Endothelial cell of umbilical vein (primary cell): Measurements from ENCODE around the gene RAB5IF. TPM values are rescaled to one million over a fixed set of nuclear protein-coding genes. Genes with fewer than 3 reads are reported as not detected.

Experiments
- BruUV-seq: library from RNA; stranded (reverse); fragments of 400-500 nt; replicated peaks from 2 replicates; lab custom pipeline; 2021; lab: Mats Ljungman, UMichigan
- CTCF ChIA-PET: fragments of 300-600, 350-600 bp; sonication (Branson Sonifier 250); formaldehyde crosslinking; loops from one replicate; lab custom pipeline; 2021; ENCODE audit warnings: antibody characterized with exemption, inconsistent platforms; lab: Charles Lee
- POLR2A ChIA-PET: fragments of 300-600, 350-600 bp; sonication (Branson Sonifier 250); formaldehyde crosslinking; loops from one replicate; lab custom pipeline; 2021; ENCODE audit warnings: antibody characterized with exemption, inconsistent platforms; lab: Charles Lee
- DNase-seq: peaks from one replicate; pipeline ENCODE4 v3.0.0-alpha.2; 2011; ENCODE audit warnings: low read depth, low spot score
- FAIRE-seq: peaks from 2 replicates; lab custom pipeline; 2011; peaks lifted over from hg19 to GRCh38; lab: Jason Lieb, UNC
- H2AFZ ChIP-seq: 2 replicates; pipeline ENCODE4 v1.6.0; 2012; ENCODE audit warnings: low read depth, low read length, control low read depth, inconsistent platforms
- H3K27ac ChIP-seq: 2 replicates; pipeline ENCODE4 v1.5.1; 2011; ENCODE audit warnings: low read depth, mild to moderate bottlenecking, control low read depth, low read length, moderate library complexity; ENCODE audit not compliant: insufficient read depth
- H3K27me3 ChIP-seq, 2 experiments: 2 replicates each; pipeline versions ENCODE4 v1.6.0 to v1.6.1; 2011; ENCODE audit warnings: low read length in 2 of 2, mixed read lengths in 1 of 2; ENCODE audit not compliant: control insufficient read depth in 2 of 2, insufficient read depth in 2 of 2
- H3K36me3 ChIP-seq, 2 experiments: 2 replicates in 1 of 2; 3 replicates in 1 of 2; pipeline ENCODE4 v1.5.1; 2011; ENCODE audit warnings: low read length in 2 of 2, mild to moderate bottlenecking in 1 of 2, moderate library complexity in 1 of 2; ENCODE audit not compliant: control insufficient read depth in 2 of 2, insufficient read depth in 2 of 2; ENCODE audit errors: extremely low read depth in 1 of 2
- H3K4me1 ChIP-seq: 3 replicates; pipeline ENCODE4 v1.5.1; 2011; ENCODE audit warnings: mild to moderate bottlenecking, low read length; ENCODE audit not compliant: control insufficient read depth, insufficient read depth; ENCODE audit errors: extremely low read depth
- H3K4me2 ChIP-seq: 2 replicates; pipeline ENCODE4 v1.6.1; 2011; ENCODE audit warnings: low read length, control low read depth, mixed read lengths; ENCODE audit not compliant: insufficient read depth
- H3K4me3 ChIP-seq, 3 experiments: fragments of 200-600 bp in 1 of 3; sonication (generic), shearing (Covaris generic) in 1 of 3; replicated peaks in 1 of 3; 2 replicates each; pipeline ENCODE4 v1.5.1; 2011 to 2016; ENCODE audit warnings: control low read depth in 3 of 3, low read length in 3 of 3, mild to moderate bottlenecking in 2 of 3, inconsistent platforms in 1 of 3, low read depth in 1 of 3, moderate library complexity in 1 of 3; ENCODE audit not compliant: insufficient read depth in 1 of 3
- H3K79me2 ChIP-seq: 2 replicates; pipeline ENCODE4 v1.6.0; 2012; ENCODE audit warnings: low read length, inconsistent platforms; ENCODE audit not compliant: control insufficient read depth, insufficient read depth
- H3K9ac ChIP-seq: replicated peaks from 2 replicates; pipeline ENCODE3; 2011; ENCODE audit warnings: low read length, control low read depth; ENCODE audit not compliant: insufficient read depth; ENCODE audit errors: extremely low read depth
- H3K9me1 ChIP-seq: replicated peaks from 3 replicates; pipeline ENCODE4 v1.6.0; 2011; ENCODE audit warnings: mild to moderate bottlenecking, low read length; ENCODE audit not compliant: control insufficient read depth, insufficient read depth; ENCODE audit errors: extremely low read depth
- H3K9me3 ChIP-seq: replicated peaks from 2 replicates; pipeline ENCODE4 v1.5.1; 2012; ENCODE audit warnings: low read length, inconsistent platforms; ENCODE audit not compliant: control insufficient read depth, insufficient read depth
- H4K20me1 ChIP-seq: replicated peaks from 2 replicates; pipeline ENCODE3; 2011; ENCODE audit warnings: mild to moderate bottlenecking, low read length; ENCODE audit not compliant: control insufficient read depth, insufficient read depth; ENCODE audit errors: extremely low read depth
- GATA2 ChIP-seq: IDR thresholded peaks from 2 replicates; pipeline ENCODE4 v1.7.0; 2011; ENCODE audit warnings: low read depth, mild to moderate bottlenecking, moderate library complexity, mixed read lengths, low read length; ENCODE audit not compliant: insufficient read length, insufficient read depth
- JUN ChIP-seq: IDR thresholded peaks from 2 replicates; pipeline ENCODE4 v1.6.1; 2011; ENCODE audit warnings: borderline replicate concordance, low read depth; ENCODE audit not compliant: insufficient read length, insufficient read depth
- MYC ChIP-seq: IDR thresholded peaks from one replicate; pipeline ENCODE4 v1.6.1; 2011; ENCODE audit warnings: mild to moderate bottlenecking, low read depth, low read length
- POLR2AphosphoS5 ChIP-seq: IDR thresholded peaks from 2 replicates; pipeline ENCODE4 v1.6.1; 2012; ENCODE audit warnings: low read depth, mild to moderate bottlenecking, control low read depth, low read length, moderate library complexity; ENCODE audit not compliant: insufficient read depth
- dilution Hi-C: fragments of 300-500 bp; cut with MboI; formaldehyde crosslinking; loops from one replicate; pipeline ENCODE4 v1.15.0; 2019; ENCODE audit warnings: low sequenced_read_pairs; ENCODE audit not compliant: extremely low pct_ligation_motif_present
- intact Hi-C: fragments of 100-400 bp; cut with micrococcal nuclease; formaldehyde crosslinking; loops from one replicate; pipeline ENCODE4 v1.10.0; 2022
- polyA plus RNA-seq, 4 experiments: library from polyadenylated mRNA; depleted of rRNA in 3 of 4; stranded (reverse) in 3 of 4; unstranded in 1 of 4; fragments of >200 nt; gene quantifications; 2 replicates each; pipeline versions ENCODE4 v1.2.1 to v1.2.3, GENCODE V29; 2011 to 2012; ENCODE audit warnings: missing spikeins in 1 of 4
- total RNA-seq: library from RNA; stranded (reverse); gene quantifications from 2 replicates; pipeline ENCODE4 v1.2.3, GENCODE V29; 2021
- TF ChIP-seq, protein P1 (sequence below), 2 donors: IDR thresholded peaks; 1 replicate in 1 of 2; 2 replicates in 1 of 2; pipeline ENCODE4 v1.5.1; 2011; ENCODE audit warnings: low read length in 2 of 2, mild to moderate bottlenecking in 2 of 2, moderate library complexity in 2 of 2, control low read depth in 1 of 2, inconsistent platforms in 1 of 2, low read depth in 1 of 2; ENCODE audit not compliant: insufficient read depth in 1 of 2; ENCODE audit errors: extremely low read depth in 1 of 2

The RAB5IF gene
- total and polyA plus RNA-seq, 2 donors (not counting 3 experiments of a cell fraction or from before 2014, with no cell fraction given) = 113 to 162 TPM

DNA sequence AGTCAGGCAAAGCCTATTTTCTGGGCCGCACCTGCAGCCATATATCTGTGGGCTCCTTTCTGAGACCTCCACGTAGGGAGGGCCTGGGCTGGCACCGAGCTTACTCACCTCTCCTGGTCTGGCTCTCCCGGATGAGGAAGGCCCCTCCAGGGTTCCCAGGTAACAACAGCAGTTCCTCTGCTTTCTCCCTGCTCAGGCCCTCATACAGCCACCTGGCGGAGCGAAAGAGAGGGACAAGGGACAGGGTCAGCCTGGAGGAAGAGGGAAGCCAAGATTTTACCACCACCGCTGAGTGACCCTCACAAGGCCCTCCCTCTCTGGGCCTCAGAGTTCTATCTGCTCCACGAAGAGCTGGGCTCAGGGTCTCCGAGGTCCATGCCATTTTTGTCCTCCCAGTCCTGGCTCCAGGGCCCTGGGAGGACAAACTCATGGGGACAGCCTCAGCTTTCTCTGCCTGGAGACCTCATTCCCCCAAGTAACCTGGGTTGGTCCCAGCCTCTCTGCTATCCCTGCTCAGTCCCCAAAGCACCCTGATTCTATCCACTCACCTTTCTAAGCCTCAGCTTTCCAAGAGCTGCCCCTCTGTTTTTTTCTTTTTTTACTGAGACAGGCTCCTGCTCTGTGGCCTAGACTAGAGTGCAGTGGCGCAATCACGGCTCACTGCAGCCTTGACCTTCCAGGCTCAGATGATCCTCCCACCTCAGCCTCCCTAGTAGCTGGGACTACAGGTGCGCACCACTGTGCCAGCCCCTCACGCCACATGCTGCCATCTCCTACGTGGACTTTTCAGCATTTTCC is 27.1 kb downstream of the RAB5IF start:
- H3K4me1 ChIP-seq = no peaks in the 10 kb centered on the region
- H3K27me3 ChIP-seq = no peaks in the 10 kb centered on the region
- no peaks in the 10 kb centered on the region for H3K9me3 ChIP-seq
- dilution Hi-C loops = no loop called here
- H3K36me3 ChIP-seq = no peaks in the 10 kb centered on the region
- H3K27ac ChIP-seq = no peak overlapping the region
- no peak for TF ChIP-seq JUN
- no peaks in the 10 kb centered on the region for H3K79me2 ChIP-seq
- intact Hi-C loops = no loop called here
- H3K9ac ChIP-seq = no peak overlapping the region
- H4K20me1 ChIP-seq = no peaks in the 10 kb centered on the region
- DNase-seq (no peak), FAIRE-seq (no peak)
- CTCF ChIA-PET = interaction anchor here (0.9 kb wide), 1 partner anchor 176 kb away, joined by 3 read pairs; no protein-coding TSS in a partner anchor
- H3K4me3 ChIP-seq = no peak overlapping the region
- H3K4me2 ChIP-seq = no peak overlapping the region
- H2AFZ ChIP-seq = no peak overlapping the region
- no TSS peak for BruUV-seq
- POLR2A ChIA-PET = no interaction called here
- no peaks in the 10 kb centered on the region for H3K9me1 ChIP-seq

DNA sequence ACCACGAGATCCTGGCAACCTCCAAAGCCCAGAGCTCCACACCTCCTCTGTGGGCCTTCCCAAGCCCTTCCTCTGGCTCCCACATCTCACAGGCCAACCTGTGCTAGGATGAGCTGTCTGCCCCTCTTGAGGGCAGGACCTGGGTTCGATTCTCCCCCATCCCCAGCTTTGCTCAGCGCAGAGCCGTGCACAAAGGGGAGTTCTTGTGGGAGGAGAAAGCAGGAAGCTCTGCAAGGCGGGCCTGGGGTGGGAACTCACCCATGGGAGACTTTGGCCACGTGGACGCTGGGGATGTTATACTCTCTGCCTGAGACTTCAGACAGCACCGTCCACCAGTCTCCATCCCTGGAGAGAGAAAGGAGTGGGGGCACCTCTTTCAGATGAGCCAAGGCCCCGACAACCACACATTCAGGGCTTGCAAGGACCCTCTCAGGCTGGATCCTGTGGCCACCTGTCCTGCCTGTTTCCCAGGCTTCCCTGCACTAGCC is 27.8 kb downstream of the RAB5IF start:
- CTCF ChIA-PET = interaction anchor here (0.9 kb wide), 1 partner anchor 175 kb away, joined by 3 read pairs; no protein-coding TSS in a partner anchor
- intact Hi-C loops = no loop called here
- TF ChIP-seq JUN (no peak), POLR2AphosphoS5 (no peak), MYC (no peak), GATA2 (no peak)
- TF ChIP-seq, protein P1, sequence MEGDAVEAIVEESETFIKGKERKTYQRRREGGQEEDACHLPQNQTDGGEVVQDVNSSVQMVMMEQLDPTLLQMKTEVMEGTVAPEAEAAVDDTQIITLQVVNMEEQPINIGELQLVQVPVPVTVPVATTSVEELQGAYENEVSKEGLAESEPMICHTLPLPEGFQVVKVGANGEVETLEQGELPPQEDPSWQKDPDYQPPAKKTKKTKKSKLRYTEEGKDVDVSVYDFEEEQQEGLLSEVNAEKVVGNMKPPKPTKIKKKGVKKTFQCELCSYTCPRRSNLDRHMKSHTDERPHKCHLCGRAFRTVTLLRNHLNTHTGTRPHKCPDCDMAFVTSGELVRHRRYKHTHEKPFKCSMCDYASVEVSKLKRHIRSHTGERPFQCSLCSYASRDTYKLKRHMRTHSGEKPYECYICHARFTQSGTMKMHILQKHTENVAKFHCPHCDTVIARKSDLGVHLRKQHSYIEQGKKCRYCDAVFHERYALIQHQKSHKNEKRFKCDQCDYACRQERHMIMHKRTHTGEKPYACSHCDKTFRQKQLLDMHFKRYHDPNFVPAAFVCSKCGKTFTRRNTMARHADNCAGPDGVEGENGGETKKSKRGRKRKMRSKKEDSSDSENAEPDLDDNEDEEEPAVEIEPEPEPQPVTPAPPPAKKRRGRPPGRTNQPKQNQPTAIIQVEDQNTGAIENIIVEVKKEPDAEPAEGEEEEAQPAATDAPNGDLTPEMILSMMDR (IDR thresholded peaks at IDR 0.05; ENCODE audit: extremely low read depth in 1 of 2, insufficient read depth in 1 of 2, low read depth in 1 of 2, low read length in 2 of 2) = no peak

More for the DNA sequence above, 27.8 kb downstream of the RAB5IF start:
- no peaks in the 10 kb centered on the region for H3K27me3 ChIP-seq
- no peak overlapping the region for H3K4me2 ChIP-seq
- FAIRE-seq (no peak), DNase-seq (no peak)
- no peak overlapping the region for H2AFZ ChIP-seq
- no peaks in the 10 kb centered on the region for H3K9me3 ChIP-seq
- no peaks in the 10 kb centered on the region for H3K4me1 ChIP-seq
- no TSS peak for BruUV-seq
- H3K9me1 ChIP-seq = no peaks in the 10 kb centered on the region
- no peaks in the 10 kb centered on the region for H3K79me2 ChIP-seq
- no peaks in the 10 kb centered on the region for H3K36me3 ChIP-seq
- H3K4me3 ChIP-seq = no peak overlapping the region
- dilution Hi-C loops = no loop called here
- H3K27ac ChIP-seq = no peak overlapping the region
- H3K9ac ChIP-seq = no peak overlapping the region
- POLR2A ChIA-PET = no interaction called here
- H4K20me1 ChIP-seq = no peaks in the 10 kb centered on the region
